Large intestine (tissue), 3 donors: ENCODE results near the gene RNF25. TPM values are rescaled to one million over a fixed set of nuclear protein-coding genes. Genes with fewer than 3 reads are reported as not detected.

Source experiments
- DNase-seq, 2 donors: peaks; one replicate each; pipeline versions ENCODE4 v3.0.0 to v3.0.0-alpha.2; 2013
- H3K27ac ChIP-seq: one replicate; pipeline ENCODE4 v1.5.1; 2013; ENCODE audit warnings: low read length
- H3K27me3 ChIP-seq: 2 replicates; pipeline ENCODE4 v1.6.1; 2013; ENCODE audit warnings: low read length; ENCODE audit not compliant: control insufficient read depth, insufficient read depth
- H3K36me3 ChIP-seq: 2 replicates; pipeline ENCODE4 v1.6.1; 2013; ENCODE audit warnings: low read length; ENCODE audit not compliant: control insufficient read depth, insufficient read depth
- H3K4me1 ChIP-seq: one replicate; pipeline ENCODE4 v1.6.1; 2013; ENCODE audit warnings: low read length; ENCODE audit not compliant: control insufficient read depth, insufficient read depth
- H3K4me3 ChIP-seq: one replicate; pipeline ENCODE4 v1.5.1; 2013; ENCODE audit warnings: low read length
- H3K9me3 ChIP-seq: one replicate; pipeline ENCODE4 v1.6.1; 2013; ENCODE audit warnings: mild to moderate bottlenecking, low read depth, low read length, moderate library complexity; ENCODE audit not compliant: control insufficient read depth
- WGBS: methylation state at CpG from one replicate; pipeline ENCODE4 v1.1.5; 2013; ENCODE audit warnings: low lambda C conversion rate; ENCODE audit not compliant: insufficient coverage; 5-methylcytosine and 5-hydroxymethylcytosine counted together
- polyA plus RNA-seq: library from polyadenylated mRNA; unstranded; fragments of 120-200 nt; gene quantifications from one replicate; pipeline ENCODE4 v1.2.1, GENCODE V29; 2013

The RNF25 gene
- polyA plus RNA-seq, 1 donor: 22.1 TPM

DNA sequence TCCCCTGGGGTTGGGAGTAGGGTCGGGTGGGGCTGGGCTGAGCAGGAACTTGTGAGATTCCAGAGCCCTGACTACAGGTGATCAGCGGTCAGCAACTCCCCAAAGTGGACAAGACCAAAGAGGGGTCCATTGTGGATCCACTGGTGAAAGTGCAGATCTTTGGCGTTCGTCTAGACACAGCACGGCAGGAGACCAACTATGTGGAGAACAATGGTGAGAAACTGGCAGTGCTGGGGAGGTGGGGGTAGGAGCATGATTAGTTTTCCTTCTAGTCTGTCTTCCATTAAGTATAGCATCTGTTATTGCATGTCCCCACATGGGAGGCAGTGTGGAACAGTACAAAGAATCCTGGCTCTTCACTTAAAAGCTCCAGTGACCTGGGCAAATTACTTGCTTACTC is 36.1 kb downstream of the RNF25 start:
- H3K27me3 ChIP-seq: no peaks in the 10 kb centered on the region
- WGBS: 100% methylated on average over 3 of the region's 5 CpGs
- H3K4me3 ChIP-seq: no peak overlapping the region
- no peak overlapping the region for H3K27ac ChIP-seq
- no peaks in the 10 kb centered on the region for H3K9me3 ChIP-seq
- H3K4me1 ChIP-seq: no peaks in the 10 kb centered on the region
- peaks cover 62% of the 10 kb centered on the region for H3K36me3 ChIP-seq
- no peak for DNase-seq

DNA sequence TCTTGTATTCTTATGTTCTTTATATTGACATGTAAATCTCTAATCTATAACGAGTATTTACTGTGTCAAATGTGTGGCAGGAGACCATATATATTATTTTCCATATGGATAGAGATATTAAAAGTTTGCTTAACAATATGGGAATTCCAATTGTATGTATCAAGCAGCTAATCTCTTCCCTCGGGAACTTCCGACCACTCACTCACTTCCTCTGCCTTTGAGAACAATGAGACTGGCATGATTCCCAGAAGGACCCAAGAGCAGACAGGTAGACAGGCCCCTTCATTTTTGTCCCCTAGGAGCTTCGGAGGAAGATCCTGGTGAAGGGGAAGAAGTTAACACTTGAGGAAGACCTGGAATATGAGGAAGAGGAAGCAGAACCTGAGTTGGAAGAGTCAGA is 40.0 kb downstream of the RNF25 start:
- WGBS: no CpG with 5 or more reads among the region's 4 CpGs
- Histone ChIP-seq H3K4me1 (no peaks in the 10 kb centered on the region), H3K9me3 (no peaks in the 10 kb centered on the region), H3K4me3 (no peak overlapping the region), H3K27me3 (no peaks in the 10 kb centered on the region), H3K27ac (no peak overlapping the region), H3K36me3 (peaks cover 28% of the 10 kb centered on the region)
- no peak for DNase-seq

DNA sequence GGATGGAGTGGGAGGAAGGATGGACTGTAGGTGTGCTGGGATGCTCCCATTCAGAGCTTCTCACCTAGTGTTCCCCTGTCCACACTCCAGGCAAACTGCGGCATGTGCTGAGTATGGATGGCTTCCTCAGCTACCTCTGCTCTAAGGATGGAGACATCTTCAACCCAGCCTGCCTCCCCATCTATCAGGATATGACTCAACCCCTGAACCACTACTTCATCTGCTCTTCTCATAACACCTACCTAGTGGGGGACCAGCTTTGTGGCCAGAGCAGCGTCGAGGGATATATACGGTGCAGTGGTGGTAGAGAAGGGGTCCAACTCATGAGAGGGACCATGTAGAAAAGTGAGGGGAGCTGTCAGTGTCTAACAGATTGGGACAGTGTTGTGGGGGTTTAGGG is 43.9 kb downstream of the RNF25 start:
- no CpG with 5 or more reads among the region's 4 CpGs for WGBS

DNA sequence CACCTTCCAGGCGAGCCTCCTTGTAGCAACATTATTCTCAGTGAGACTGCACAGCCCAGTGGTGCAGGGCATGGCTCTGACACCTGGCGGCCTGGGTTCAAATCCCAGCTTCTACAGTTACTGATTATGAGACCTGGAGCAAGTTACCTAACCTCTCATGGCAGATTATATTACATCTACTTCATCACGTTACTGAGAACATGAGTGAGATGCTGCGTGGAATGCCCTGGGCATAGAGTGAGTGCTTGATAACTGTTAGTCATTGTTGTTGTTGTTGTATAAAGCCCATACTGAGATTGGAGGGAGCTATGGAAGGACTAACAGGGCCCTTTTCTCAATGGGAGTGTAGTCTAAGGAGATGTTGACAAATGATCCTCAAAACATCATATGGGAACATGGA is 45.4 kb downstream of the RNF25 start:
- Histone ChIP-seq H3K9me3 (no peaks in the 10 kb centered on the region), H3K27me3 (no peaks in the 10 kb centered on the region), H3K4me3 (no peak overlapping the region), H3K27ac (no peak overlapping the region), H3K36me3 (no peaks in the 10 kb centered on the region), H3K4me1 (no peaks in the 10 kb centered on the region)
- no peak for DNase-seq
- WGBS: no CpG with 5 or more reads among the region's 4 CpGs

More for the DNA sequence above, 43.9 kb downstream of the RNF25 start:
- H3K27me3 ChIP-seq: no peaks in the 10 kb centered on the region
- H3K4me1 ChIP-seq: no peaks in the 10 kb centered on the region
- H3K9me3 ChIP-seq: no peaks in the 10 kb centered on the region
- no peak overlapping the region for H3K27ac ChIP-seq
- peaks cover 2% of the 10 kb centered on the region for H3K36me3 ChIP-seq
- H3K4me3 ChIP-seq: no peak overlapping the region
- DNase-seq: no peak

DNA sequence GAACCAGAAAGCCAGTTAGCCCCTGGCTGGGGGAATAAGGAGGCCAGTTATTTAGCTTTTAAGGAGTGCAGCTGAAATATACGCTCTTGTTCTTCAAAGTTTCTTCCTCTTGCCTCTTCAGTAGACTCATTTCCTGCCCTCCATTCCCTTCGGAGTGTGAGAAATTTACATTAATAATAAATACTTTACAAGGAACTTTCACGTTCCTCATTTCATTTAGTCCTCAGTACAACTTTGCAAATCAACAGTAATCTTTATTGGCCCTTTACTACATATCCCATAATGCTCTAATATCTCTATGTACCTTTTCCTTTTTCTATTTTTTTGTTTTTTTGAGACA is 48.5 kb downstream of the RNF25 start:
- H3K27me3 ChIP-seq: no peaks in the 10 kb centered on the region
- H3K27ac ChIP-seq: no peak overlapping the region
- no peak overlapping the region for H3K4me3 ChIP-seq
- DNase-seq: no peak
- H3K36me3 ChIP-seq: no peaks in the 10 kb centered on the region
- H3K4me1 ChIP-seq: no peaks in the 10 kb centered on the region
- 71% methylated on average over 3 of the region's 3 CpGs for WGBS
- no peaks in the 10 kb centered on the region for H3K9me3 ChIP-seq

DNA sequence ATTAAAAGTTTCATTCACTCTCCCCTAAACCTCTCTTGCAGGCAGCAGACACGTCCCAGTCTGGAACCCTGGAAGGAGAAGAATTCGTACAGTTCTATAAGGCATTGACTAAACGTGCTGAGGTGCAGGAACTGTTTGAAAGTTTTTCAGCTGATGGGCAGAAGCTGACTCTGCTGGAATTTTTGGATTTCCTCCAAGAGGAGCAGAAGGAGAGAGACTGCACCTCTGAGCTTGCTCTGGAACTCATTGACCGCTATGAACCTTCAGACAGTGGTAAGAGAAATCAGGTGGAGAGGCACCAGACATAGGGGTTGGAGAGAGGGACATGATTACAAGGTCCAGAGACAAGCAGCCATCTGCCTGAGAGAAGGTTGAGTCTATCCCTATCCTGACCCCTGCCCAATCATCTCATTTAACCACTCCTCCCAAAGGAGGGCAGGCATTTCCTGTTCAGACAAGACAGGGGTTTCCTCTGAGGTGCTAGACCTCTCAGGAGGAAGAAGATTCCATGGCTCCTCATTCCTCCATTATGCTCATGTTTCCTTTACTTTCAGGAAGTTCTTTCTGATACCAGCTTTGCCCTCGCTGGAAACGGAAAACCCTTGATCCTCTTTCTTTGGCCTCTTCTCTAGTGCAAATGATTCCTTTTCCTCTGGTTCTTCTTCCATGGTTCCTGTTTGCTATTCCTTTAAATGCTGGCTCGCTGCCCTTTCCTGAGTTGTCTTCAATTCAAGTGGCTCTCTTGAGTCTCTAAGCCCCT is 49.0 kb downstream of the RNF25 start:
- 89% methylated on average over 4 of the region's 7 CpGs for WGBS
- H3K4me1 ChIP-seq: no peaks in the 10 kb centered on the region
- no peak for DNase-seq
- H3K27ac ChIP-seq: no peak overlapping the region
- H3K4me3 ChIP-seq: no peak overlapping the region
- no peaks in the 10 kb centered on the region for H3K9me3 ChIP-seq
- no peaks in the 10 kb centered on the region for H3K36me3 ChIP-seq
- no peaks in the 10 kb centered on the region for H3K27me3 ChIP-seq

DNA sequence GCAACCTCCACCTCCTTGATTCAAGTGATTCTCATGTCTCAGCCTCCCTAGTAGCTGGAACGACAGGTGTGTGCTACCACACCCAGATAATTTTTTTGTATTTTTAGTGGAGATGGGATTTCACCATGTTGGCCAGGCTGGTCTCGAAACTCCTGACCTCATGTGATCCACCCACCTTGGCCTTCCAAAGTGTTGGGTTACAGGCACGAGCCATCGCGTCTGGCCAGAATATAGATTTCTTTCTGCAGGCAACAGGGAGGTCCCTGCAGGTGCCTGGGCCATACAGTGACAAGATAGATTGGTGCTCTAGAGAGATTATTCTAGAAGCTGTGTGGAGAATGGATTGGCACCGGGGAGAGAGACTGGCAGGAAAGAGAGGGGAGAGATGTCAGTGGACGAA is 50.8 kb downstream of the RNF25 start:
- Histone ChIP-seq H3K36me3 (no peaks in the 10 kb centered on the region), H3K4me1 (no peaks in the 10 kb centered on the region), H3K27ac (no peak overlapping the region), H3K9me3 (no peaks in the 10 kb centered on the region), H3K27me3 (no peaks in the 10 kb centered on the region), H3K4me3 (no peak overlapping the region)
- DNase-seq: no peak
- WGBS: no CpG with 5 or more reads among the region's 7 CpGs

DNA sequence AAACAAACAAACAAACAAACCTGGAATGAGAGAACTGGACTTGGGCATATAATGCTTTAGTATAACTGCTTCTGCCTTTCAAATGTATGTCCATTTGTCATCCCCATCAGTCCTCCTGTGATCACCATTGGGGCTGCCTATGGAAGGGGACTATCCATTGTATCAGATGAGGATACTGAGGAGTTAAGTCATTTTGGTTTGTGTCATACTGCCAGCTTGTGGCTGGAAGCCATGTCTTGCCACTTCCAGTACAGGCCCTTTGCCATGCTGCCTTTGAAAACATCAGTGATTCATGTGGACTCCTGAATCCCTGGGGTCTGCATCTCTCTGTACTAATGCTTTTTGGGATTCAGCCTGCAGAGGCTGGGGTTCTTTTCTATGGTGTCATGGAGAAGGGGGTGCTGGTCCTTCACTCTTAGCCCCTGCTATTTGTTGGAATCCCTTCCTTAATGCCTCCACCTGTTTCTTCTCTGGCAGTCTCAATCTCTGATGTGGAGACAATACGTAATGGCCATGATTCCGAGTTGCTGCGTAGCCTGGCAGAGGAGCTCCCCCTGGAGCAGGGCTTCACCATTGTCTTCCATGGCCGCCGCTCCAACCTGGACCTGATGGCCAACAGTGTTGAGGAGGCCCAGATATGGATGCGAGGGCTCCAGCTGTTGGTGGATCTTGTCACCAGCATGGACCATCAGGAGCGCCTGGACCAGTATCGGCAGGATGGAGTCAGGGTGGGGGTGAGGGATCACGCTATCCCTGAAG is 53.5 kb downstream of the RNF25 start:
- H3K36me3 ChIP-seq: no peaks in the 10 kb centered on the region
- no peak overlapping the region for H3K4me3 ChIP-seq
- H3K27ac ChIP-seq: no peak overlapping the region
- no peaks in the 10 kb centered on the region for H3K9me3 ChIP-seq
- H3K4me1 ChIP-seq: no peaks in the 10 kb centered on the region
- DNase-seq: no peak
- no CpG with 5 or more reads among the region's 9 CpGs for WGBS
- no peaks in the 10 kb centered on the region for H3K27me3 ChIP-seq

DNA sequence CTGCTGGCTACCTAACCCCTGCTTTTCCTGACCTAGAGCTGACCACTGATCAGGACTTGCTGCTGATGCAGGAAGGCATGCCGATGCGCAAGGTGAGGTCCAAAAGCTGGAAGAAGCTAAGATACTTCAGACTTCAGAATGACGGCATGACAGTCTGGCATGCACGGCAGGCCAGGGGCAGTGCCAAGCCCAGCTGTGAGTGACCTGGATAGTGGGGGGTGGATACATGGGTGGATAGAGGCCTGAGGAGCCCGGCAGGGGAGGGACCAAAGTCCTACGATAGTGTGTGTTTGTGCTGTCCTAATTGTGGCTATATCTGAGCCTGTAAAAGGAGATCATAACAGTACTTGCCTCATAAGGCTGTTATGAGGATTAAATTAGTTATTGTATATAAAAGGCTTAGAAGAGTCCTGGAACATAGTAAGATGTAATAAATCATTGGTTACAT is 55.9 kb downstream of the RNF25 start:
- Histone ChIP-seq H3K4me3 (no peak overlapping the region), H3K27me3 (peaks cover 2% of the 10 kb centered on the region), H3K27ac (no peak overlapping the region), H3K4me1 (no peaks in the 10 kb centered on the region), H3K36me3 (no peaks in the 10 kb centered on the region), H3K9me3 (no peaks in the 10 kb centered on the region)
- peak; percentile 29 to 52 for DNase-seq
- 28% methylated on average over 2 of the region's 6 CpGs for WGBS
